Adrenal gland (tissue), 12 donors: ENCODE results near the gene NRXN2. TPM values are rescaled to one million over a fixed set of nuclear protein-coding genes. Genes with fewer than 3 reads are reported as not detected.
A peak's percentile ranks its signal among the peaks of the same experiment; 100 is the strongest.
"Not testable (repeated sequence)": the region's sequence is repeated elsewhere in the genome, so short reads cannot be mapped to it uniquely, and the experiment has no call there.

Experiments used
- DNase-seq, 7 donors: peaks; one replicate each; pipeline ENCODE4 v3.0.0-alpha.2; 2019 to 2020
- H3K27ac ChIP-seq, 5 donors: fragments of 200-600 bp; sonication (generic) in 4 of 5; 1 replicate in 3 of 5; 2 replicates in 2 of 5; pipeline versions ENCODE4 v1.5.1 to v1.8.0; 2016 to 2020; ENCODE audit warnings: mild to moderate bottlenecking in 1 of 5
- H3K27me3 ChIP-seq: fragments of 200-600 bp; 2 replicates; pipeline ENCODE4 v1.8.0; 2021
- H3K36me3 ChIP-seq, 2 donors: fragments of 200-600 bp; replicated peaks in 1 of 2; 1 replicate in 1 of 2; 2 replicates in 1 of 2; pipeline versions ENCODE4 v1.5.1 to v1.8.0; 2018 to 2022
- H3K4me1 ChIP-seq, 2 donors: fragments of 200-600 bp; replicated peaks in 1 of 2; 1 replicate in 1 of 2; 2 replicates in 1 of 2; pipeline versions ENCODE4 v1.5.1 to v1.8.0; 2018 to 2021
- H3K4me3 ChIP-seq, 4 donors: fragments of 200-600 bp; sonication (generic) in 3 of 4; one replicate each; pipeline ENCODE4 v1.5.1; 2016 to 2018
- H3K9me3 ChIP-seq, 3 donors: fragments of 200-600 bp; sonication (generic) in 1 of 3; replicated peaks in 1 of 3; 1 replicate in 2 of 3; 2 replicates in 1 of 3; pipeline versions ENCODE4 v1.5.1 to v1.8.0; 2016 to 2021
- POLR2A ChIP-seq, 2 donors: fragments of 450-650 bp; IDR thresholded peaks; one replicate each; pipeline ENCODE4 v1.6.1; 2017; ENCODE audit warnings: antibody characterized with exemption in 2 of 2, mild to moderate bottlenecking in 2 of 2, moderate library complexity in 1 of 2
- WGBS, 4 donors: extraction: QIAGEN DNeasy Blood & Tissue Kit in 2 of 4; methylation state at CpG; one replicate each; pipeline versions ENCODE4 v1.1.5 to v1.1.7; 2013 to 2017; 5-methylcytosine and 5-hydroxymethylcytosine counted together
- intact Hi-C, 2 donors: fragments of 100-400 bp; cut with DNase I; formaldehyde crosslinking; loops; one replicate each; pipeline versions ENCODE4 v1.14.1 to v1.15.0; 2022 to 2023
- polyA plus RNA-seq, 3 donors: library from polyadenylated mRNA; stranded (reverse); fragments of 200-250 nt in 2 of 3; fragments of 350-450 nt in 1 of 3; fragmentation: Illumina TruSeq in 1 of 3; extraction: RNeasy Lipid Tissue Mini Kit (QIAGEN cat#74804) in 1 of 3; gene quantifications; one replicate each; pipeline ENCODE4 v1.2.3, GENCODE V29; 2013 to 2014
- total RNA-seq, 9 donors: library from RNA; depleted of rRNA in 4 of 9; stranded (reverse); fragments of >200 nt in 4 of 9; fragments of 120-200 nt in 1 of 9; fragmentation: NEBNext Ultra II Directional in 1 of 9; extraction: Animal tissue kit (Norgen Biotek cat#: 25700) in 1 of 9; gene quantifications; one replicate each; pipeline versions ENCODE4 v1.1.0 to v1.2.4, GENCODE V29; 2013 to 2023
- TF ChIP-seq, protein P1 (sequence below), 6 experiments: fragments of 450-650 bp in 4 of 6; fragments of 200-600 bp in 2 of 6; sonication (generic) in 1 of 6; IDR thresholded peaks; 1 replicate in 5 of 6; 2 replicates in 1 of 6; pipeline versions ENCODE4 v1.5.1 to v1.8.0; 2016 to 2021; ENCODE audit warnings: antibody characterized with exemption in 6 of 6, mild to moderate bottlenecking in 2 of 6, moderate library complexity in 1 of 6
- donor health status: healthy with polysubstance abuse.
- donor health status: Bipolar disorder and iron deficiency.
- donor health status: DM: yes; HTN: yes; CAD: no.
- donor health status: DM: no; HTN: no; CAD: no.
- donor health status: DM: no; HTN: no; CAD: no.
- donor health status: DM: yes; HTN: yes; CAD: no.

NRXN2 gene
- total and polyA plus RNA-seq, 12 donors, result 1.7 to 17.1 (median 4.9) TPM

DNA sequence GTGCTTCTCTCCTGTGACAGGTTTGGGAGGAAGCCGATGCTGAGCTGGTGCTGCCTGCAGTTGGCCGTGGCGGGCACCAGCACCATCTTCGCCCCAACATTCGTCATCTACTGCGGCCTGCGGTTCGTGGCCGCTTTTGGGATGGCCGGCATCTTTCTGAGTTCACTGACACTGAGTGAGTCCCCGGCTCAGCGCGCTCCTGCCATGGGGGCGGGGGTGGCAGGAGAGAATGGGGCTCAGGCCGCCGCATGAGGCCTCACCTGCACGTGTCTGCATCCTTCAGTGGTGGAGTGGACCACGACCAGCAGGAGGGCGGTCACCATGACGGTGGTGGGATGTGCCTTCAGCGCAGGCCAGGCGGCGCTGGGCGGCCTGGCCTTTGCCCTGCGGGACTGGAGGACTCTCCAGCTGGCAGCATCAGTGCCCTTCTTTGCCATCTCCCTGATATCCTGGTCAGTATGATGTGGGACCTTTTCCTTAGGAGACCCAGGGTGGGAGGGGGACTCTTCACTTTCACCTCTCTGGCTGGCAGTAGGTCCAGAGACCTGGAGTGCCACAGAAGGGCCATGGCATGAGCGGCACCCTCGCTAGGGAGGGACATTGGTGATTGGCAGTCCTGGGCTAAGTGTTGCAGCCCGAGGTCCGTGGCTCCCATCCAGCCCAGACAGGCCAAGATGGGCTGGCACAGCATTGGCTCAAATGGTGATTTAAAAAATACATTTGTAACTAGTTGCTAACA lies 160.8 kb downstream of the NRXN2 start:
- TF ChIP-seq, protein P1, sequence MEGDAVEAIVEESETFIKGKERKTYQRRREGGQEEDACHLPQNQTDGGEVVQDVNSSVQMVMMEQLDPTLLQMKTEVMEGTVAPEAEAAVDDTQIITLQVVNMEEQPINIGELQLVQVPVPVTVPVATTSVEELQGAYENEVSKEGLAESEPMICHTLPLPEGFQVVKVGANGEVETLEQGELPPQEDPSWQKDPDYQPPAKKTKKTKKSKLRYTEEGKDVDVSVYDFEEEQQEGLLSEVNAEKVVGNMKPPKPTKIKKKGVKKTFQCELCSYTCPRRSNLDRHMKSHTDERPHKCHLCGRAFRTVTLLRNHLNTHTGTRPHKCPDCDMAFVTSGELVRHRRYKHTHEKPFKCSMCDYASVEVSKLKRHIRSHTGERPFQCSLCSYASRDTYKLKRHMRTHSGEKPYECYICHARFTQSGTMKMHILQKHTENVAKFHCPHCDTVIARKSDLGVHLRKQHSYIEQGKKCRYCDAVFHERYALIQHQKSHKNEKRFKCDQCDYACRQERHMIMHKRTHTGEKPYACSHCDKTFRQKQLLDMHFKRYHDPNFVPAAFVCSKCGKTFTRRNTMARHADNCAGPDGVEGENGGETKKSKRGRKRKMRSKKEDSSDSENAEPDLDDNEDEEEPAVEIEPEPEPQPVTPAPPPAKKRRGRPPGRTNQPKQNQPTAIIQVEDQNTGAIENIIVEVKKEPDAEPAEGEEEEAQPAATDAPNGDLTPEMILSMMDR (IDR thresholded peaks at IDR 0.05), result no peak
- TF ChIP-seq POLR2A (IDR thresholded peaks at IDR 0.05), result no peak
- intact Hi-C loops, result no loop called here
- peaks cover 0 to 14% of the 10 kb centered on the region in 2 donors for H3K4me1 ChIP-seq
- 91 to 94% (median 92%) methylated on average over 21 to 29 of the region's 29 CpGs for WGBS, 4 donors
- no peaks in the 10 kb centered on the region for H3K27me3 ChIP-seq
- no peaks in the 10 kb centered on the region for H3K36me3 ChIP-seq
- no peaks in the 10 kb centered on the region for H3K9me3 ChIP-seq
- peak in 1 of 7 donors; percentile 7 for DNase-seq
- no peak overlapping the region for H3K27ac ChIP-seq
- no peak overlapping the region for H3K4me3 ChIP-seq

DNA sequence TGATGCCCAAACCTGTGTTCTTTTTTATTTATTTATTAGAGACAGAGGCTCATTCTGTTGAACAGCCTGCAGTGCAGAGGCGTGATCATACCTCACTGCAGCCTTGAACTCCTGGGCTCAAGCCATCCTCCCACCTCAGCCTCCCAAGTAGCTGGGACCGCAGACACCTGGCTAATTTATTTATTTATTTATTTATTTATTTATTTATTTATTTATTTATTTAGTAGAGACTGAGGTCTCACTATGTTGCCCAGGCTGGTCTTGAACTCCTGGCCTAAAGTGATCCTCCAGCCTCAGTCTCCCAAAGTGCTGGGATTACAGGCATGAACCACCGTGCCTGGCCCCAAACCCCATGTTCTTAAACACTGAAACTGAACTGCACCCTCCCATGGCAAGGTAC lies 161.6 kb downstream of the NRXN2 start:
- H3K4me3 ChIP-seq, intact Hi-C loops, H3K27ac ChIP-seq, H3K27me3 ChIP-seq, H3K36me3 ChIP-seq, H3K9me3 ChIP-seq, H3K4me1 ChIP-seq: not testable (repeated sequence)
- DNase-seq, result peak in 1 of 7 donors; percentile 2
- 84 to 94% (median 85%) methylated on average over 3 of the region's 3 CpGs for WGBS, 4 donors

DNA sequence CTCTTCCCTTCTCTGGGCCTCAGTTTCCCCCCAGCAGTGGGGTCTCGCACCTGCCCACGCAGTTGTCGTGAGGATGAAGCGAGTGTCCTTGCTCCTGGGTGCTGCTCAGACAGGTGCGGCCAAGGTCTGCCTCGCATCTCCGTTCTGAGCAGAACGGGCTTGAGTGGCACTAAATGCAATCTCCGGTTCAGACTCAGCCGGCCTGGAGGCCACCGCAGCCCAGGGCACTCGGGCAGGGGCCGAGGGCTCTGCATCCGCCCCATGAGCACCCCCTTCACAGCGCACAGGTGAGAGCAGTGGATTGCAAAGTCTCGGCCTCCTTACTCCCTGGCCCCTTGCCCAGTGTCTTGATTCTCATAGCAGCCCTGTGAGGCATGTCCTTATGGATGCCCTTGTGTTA lies 162.1 kb downstream of the NRXN2 start:
- intact Hi-C loops, result no loop called here
- H3K9me3 ChIP-seq, result no peaks in the 10 kb centered on the region
- no peak overlapping the region for H3K4me3 ChIP-seq
- H3K27me3 ChIP-seq, result no peaks in the 10 kb centered on the region
- TF ChIP-seq, protein P1 (IDR thresholded peaks at IDR 0.05), result no peak
- 40 to 81% (median 80%) methylated on average over 2 to 16 of the region's 16 CpGs for WGBS, 4 donors
- no peaks in the 10 kb centered on the region for H3K36me3 ChIP-seq
- H3K27ac ChIP-seq, result no peak overlapping the region
- peaks cover 0 to 2% of the 10 kb centered on the region in 2 donors for H3K4me1 ChIP-seq
- DNase-seq, result peak in 1 of 7 donors; percentile 9

DNA sequence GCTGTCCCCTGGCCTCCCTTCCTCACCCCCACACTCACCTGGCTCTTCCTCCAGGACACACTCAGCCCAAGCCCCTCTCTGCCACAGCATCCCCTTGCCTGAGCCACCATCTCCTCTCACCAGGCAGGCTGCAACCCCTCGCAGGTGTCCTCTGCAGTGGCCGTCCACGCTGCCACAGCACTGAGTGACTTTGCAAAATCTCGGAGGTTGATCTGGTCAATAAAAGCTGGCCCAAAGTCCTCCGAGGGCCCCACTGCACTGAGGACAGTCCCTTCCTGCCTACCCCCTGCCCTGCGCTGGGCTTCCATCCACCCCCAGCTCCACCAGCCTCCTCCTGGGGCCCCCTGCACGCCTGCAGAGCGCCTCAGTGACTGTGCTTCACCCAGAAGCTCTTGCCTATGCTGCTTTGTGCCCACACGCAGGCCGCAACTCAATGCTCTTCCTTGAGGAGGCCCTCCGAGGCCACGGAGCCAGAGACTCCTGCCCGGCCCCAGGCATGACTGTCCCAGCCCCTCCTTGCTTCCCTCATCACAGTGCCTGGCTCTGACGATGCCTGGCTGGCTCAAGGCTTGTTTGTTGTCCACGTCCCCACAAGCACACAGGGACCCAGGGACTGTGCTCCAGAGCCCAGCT lies 162.7 kb downstream of the NRXN2 start:
- Histone ChIP-seq H3K4me1 (peaks cover 0 to 3% of the 10 kb centered on the region in 2 donors), H3K27me3 (no peaks in the 10 kb centered on the region), H3K9me3 (no peaks in the 10 kb centered on the region), H3K27ac (no peak overlapping the region), H3K4me3 (no peak overlapping the region), H3K36me3 (no peaks in the 10 kb centered on the region)
- WGBS, 4 donors, result 67 to 89% (median 78%) methylated on average over 9 to 15 of the region's 15 CpGs
- DNase-seq, result peak in 1 of 7 donors; percentile 10
- intact Hi-C loops, result no loop called here
- no peak for TF ChIP-seq POLR2A (IDR thresholded peaks at IDR 0.05)
- TF ChIP-seq, protein P1 (IDR thresholded peaks at IDR 0.05), result no peak
